Hepatocyte (in vitro differentiated cells): ENCODE results near the gene ADAMTS2. TPM values are rescaled to one million over a fixed set of nuclear protein-coding genes. Genes with fewer than 3 reads are reported as not detected.
A peak's percentile ranks its signal among the peaks of the same experiment; 100 is the strongest.
"Not testable (repeated sequence)": the region's sequence is repeated elsewhere in the genome, so short reads cannot be mapped to it uniquely, and the experiment has no call there.

Experiments
- DNase-seq: peaks from one replicate; pipeline ENCODE4 v3.0.0-alpha.2; 2016; ENCODE audit warnings: low spot score
- H2AFZ ChIP-seq: fragments of 200-600 bp; sonication (generic); 2 replicates; pipeline ENCODE4 v1.6.0; 2016; ENCODE audit warnings: antibody characterized with exemption, mild to moderate bottlenecking
- H3K27ac ChIP-seq: fragments of 200-600 bp; sonication (generic); 2 replicates; pipeline ENCODE4 v1.5.1; 2016; ENCODE audit warnings: mild to moderate bottlenecking
- H3K27me3 ChIP-seq: fragments of 200-600 bp; sonication (generic); 2 replicates; pipeline ENCODE4 v1.6.1; 2016
- H3K36me3 ChIP-seq: fragments of 200-600 bp; sonication (generic); replicated peaks from 2 replicates; pipeline ENCODE4 v1.5.1; 2016; ENCODE audit warnings: low read depth; ENCODE audit not compliant: insufficient read depth
- H3K4me1 ChIP-seq: fragments of 200-600 bp; sonication (generic); 2 replicates; pipeline ENCODE4 v1.5.1; 2016; ENCODE audit warnings: mild to moderate bottlenecking, moderate library complexity; ENCODE audit not compliant: insufficient read depth
- H3K4me2 ChIP-seq: fragments of 200-600 bp; sonication (generic); 2 replicates; pipeline ENCODE4 v1.6.0; 2016
- H3K4me3 ChIP-seq: fragments of 200-600 bp; sonication (generic); 2 replicates; pipeline ENCODE4 v1.5.1; 2016; ENCODE audit warnings: mild to moderate bottlenecking
- H3K79me2 ChIP-seq: fragments of 200-600 bp; sonication (generic); 2 replicates; pipeline ENCODE4 v1.6.0; 2017; ENCODE audit warnings: mild to moderate bottlenecking
- H3K9me2 ChIP-seq: fragments of 200-600 bp; sonication (generic); replicated peaks from 2 replicates; pipeline ENCODE4 v1.6.0; 2017; ENCODE audit warnings: mild to moderate bottlenecking; ENCODE audit not compliant: insufficient read depth
- H3K9me3 ChIP-seq: fragments of 200-600 bp; sonication (generic); 2 replicates; pipeline ENCODE4 v1.5.1; 2016; ENCODE audit warnings: low read depth, mild to moderate bottlenecking
- H4K20me1 ChIP-seq: fragments of 200-600 bp; sonication (generic); 2 replicates; pipeline ENCODE4 v1.6.0; 2016; ENCODE audit warnings: mild to moderate bottlenecking; ENCODE audit not compliant: insufficient read depth, poor library complexity, severe bottlenecking
- CTCF ChIP-seq: fragments of 200-600 bp; sonication (generic); IDR thresholded peaks from 2 replicates; pipeline ENCODE4 v1.5.1; 2016; ENCODE audit warnings: antibody characterized with exemption, mild to moderate bottlenecking; ENCODE audit not compliant: poor library complexity
- EZH2 ChIP-seq: fragments of 200-600 bp; sonication (generic); IDR thresholded peaks from 2 replicates; pipeline ENCODE4 v1.6.1; 2016; ENCODE audit warnings: antibody characterized with exemption, mild to moderate bottlenecking, borderline replicate concordance
- EZH2phosphoT487 ChIP-seq: fragments of 200-600 bp; sonication (generic); IDR thresholded peaks from one replicate; pipeline ENCODE4 v1.6.1; 2018; ENCODE audit warnings: antibody characterized with exemption, mild to moderate bottlenecking, low read depth, moderate library complexity; ENCODE audit not compliant: unreplicated experiment, severe bottlenecking
- WGBS: methylation state at CpG from one replicate; pipeline ENCODE4 v1.1.6; 2016; ENCODE audit warnings: low lambda C conversion rate; ENCODE audit errors: missing lambda C conversion rate; 5-methylcytosine and 5-hydroxymethylcytosine counted together
- polyA plus RNA-seq: library from polyadenylated mRNA; unstranded; fragments of >200 nt; fragmentation: Nextera tagmentation; extraction: Ambion mirVana; gene quantifications from 2 replicates; pipeline ENCODE4 v1.2.1, GENCODE V29; 2016
- total RNA-seq: library from RNA; depleted of rRNA; stranded (reverse); fragments of >200 nt; gene quantifications from 2 replicates; pipeline ENCODE4 v1.2.3, GENCODE V29; 2014

The ADAMTS2 gene
- total and polyA plus RNA-seq, 2 experiments from 2014 or later, result 55.4 to 78.8 TPM

DNA sequence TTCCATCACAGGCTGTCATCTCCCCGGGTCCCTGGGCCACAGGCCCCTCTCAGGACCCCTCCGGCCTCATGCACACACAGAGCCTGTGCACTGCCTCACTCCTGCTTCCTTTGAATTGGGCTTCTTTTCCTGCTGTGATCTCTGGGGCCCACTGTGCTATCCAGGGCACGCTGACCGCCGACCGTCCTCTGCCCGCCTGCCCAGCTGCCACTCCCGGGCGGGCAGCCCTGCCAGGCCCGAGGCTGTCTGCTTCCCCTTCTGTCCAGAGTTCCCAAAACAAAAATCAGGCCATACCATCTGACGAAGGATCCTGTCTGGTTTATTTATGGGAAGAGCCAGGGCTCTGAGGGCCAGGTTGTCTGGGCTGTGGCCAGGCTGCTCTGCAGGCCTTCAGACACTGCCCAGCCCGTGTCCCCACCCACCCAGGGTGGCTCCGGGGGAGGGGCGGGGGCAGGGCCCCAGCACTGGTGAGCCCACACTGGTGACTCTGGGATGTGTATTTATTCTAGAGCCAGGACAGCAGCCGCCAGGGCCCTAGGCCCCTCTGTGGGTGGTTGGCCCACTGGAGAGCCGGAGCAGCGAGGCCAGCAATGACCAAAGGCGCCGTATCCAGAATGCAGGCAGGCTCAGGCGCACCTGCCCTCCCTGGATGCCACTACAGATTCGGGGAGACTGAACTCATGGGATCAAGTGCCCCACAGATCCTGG, 57.0 kb downstream of the ADAMTS2 start:
- 91% methylated on average over 21 of the region's 21 CpGs for WGBS

GRCh38 chr5:179287631-179288030, 57.6 kb downstream of the ADAMTS2 start:
- WGBS, result 96% methylated on average over 10 of the region's 10 CpGs
- Histone ChIP-seq H4K20me1 (peaks cover 6% of the 10 kb centered on the region), H3K4me1 (no peaks in the 10 kb centered on the region), H3K9me3 (no peaks in the 10 kb centered on the region), H3K36me3 (no peaks in the 10 kb centered on the region), H3K79me2 (no peaks in the 10 kb centered on the region), H3K4me3 (no peak overlapping the region), H3K27me3 (no peaks in the 10 kb centered on the region), H2AFZ (no peak overlapping the region), H3K4me2 (no peak overlapping the region), H3K9me2 (no peaks in the 10 kb centered on the region), H3K27ac (no peak overlapping the region)
- TF ChIP-seq EZH2 (no peak), EZH2phosphoT487 (no peak), CTCF (no peak)
- DNase-seq, result no peak

More for the DNA sequence above, 57.0 kb downstream of the ADAMTS2 start:
- DNase-seq, result no peak
- Histone ChIP-seq H3K27ac (no peak overlapping the region), H3K79me2 (no peaks in the 10 kb centered on the region), H3K36me3 (no peaks in the 10 kb centered on the region), H3K27me3 (no peaks in the 10 kb centered on the region), H3K9me2 (no peaks in the 10 kb centered on the region), H3K4me1 (no peaks in the 10 kb centered on the region), H3K9me3 (no peaks in the 10 kb centered on the region), H3K4me3 (no peak overlapping the region), H3K4me2 (no peak overlapping the region), H2AFZ (no peak overlapping the region), H4K20me1 (peaks cover 6% of the 10 kb centered on the region)
- no peak for TF ChIP-seq EZH2

- Histone ChIP-seq H3K4me3 (no peak overlapping the region), H3K4me1 (no peaks in the 10 kb centered on the region), H3K79me2 (peaks cover 4% of the 10 kb centered on the region), H3K9me3 (no peaks in the 10 kb centered on the region), H3K9me2 (no peaks in the 10 kb centered on the region), H2AFZ (no peak overlapping the region), H4K20me1 (peaks cover 6% of the 10 kb centered on the region), H3K36me3 (no peaks in the 10 kb centered on the region), H3K27me3 (no peaks in the 10 kb centered on the region), H3K27ac (no peak overlapping the region), H3K4me2 (no peak overlapping the region)
- 88% methylated on average over 13 of the region's 13 CpGs for WGBS
- TF ChIP-seq EZH2phosphoT487, result no peak
- no peak for TF ChIP-seq CTCF
- no peak for TF ChIP-seq EZH2
- DNase-seq, result no peak
These were observed 58.2 kb downstream of the ADAMTS2 start for GRCh38 chr5:179287071-179287470.

DNA sequence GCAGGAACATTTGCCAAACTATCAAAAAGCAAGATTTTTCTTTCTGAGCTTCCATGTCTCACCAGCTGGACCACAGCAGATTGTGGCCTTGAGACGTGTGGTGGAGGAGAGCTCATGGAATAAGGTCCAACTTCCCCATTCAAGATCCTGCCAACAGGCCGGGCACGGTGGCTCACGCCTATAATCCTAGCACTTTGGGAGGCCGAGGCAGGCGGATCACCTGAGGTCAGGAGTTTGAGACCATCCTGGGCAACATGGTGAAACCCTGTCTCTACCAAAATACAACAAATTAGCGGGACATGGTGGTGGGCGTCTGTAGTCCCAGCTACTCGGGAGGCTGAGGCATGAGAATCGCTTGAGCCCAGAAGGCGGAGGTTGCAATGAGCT, 59.5 kb downstream of the ADAMTS2 start:
- H2AFZ ChIP-seq, H3K9me2 ChIP-seq, H3K4me1 ChIP-seq, H4K20me1 ChIP-seq, H3K9me3 ChIP-seq, H3K27me3 ChIP-seq, H3K79me2 ChIP-seq, H3K27ac ChIP-seq, H3K4me3 ChIP-seq, DNase-seq, H3K36me3 ChIP-seq: not testable (repeated sequence)
- WGBS, result 94% methylated on average over 9 of the region's 11 CpGs
- H3K4me2 ChIP-seq, result peak overlapping the region; percentile 39
